AG08396 (cell line): ENCODE data around the gene SUMF1.

ENCODE experiments used
- DNase-seq: peaks from one replicate; pipeline ENCODE4 v3.0.0; 2012; ENCODE audit warnings: low spot score, mixed read lengths

The SUMF1 gene

DNA sequence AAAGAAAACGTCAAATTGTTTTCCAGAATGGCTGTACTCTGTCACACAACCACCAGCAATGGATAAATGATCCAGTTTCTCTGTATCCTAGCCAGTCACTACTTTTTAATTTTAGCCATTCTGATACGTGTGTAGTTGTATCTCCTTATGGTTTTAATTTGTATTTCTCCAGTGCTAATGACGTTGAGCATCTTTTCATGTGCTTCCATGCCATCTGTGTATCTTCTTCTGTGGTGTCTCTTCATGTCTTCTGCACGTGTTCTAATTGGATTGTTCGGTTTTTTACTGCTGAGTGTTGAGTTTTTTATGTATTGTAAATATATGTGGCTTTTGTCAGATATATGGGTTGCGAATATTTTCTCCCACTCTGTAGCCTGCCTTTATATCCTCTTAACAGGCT, 81.9 kb downstream of the SUMF1 start:
- no peak for DNase-seq

DNA sequence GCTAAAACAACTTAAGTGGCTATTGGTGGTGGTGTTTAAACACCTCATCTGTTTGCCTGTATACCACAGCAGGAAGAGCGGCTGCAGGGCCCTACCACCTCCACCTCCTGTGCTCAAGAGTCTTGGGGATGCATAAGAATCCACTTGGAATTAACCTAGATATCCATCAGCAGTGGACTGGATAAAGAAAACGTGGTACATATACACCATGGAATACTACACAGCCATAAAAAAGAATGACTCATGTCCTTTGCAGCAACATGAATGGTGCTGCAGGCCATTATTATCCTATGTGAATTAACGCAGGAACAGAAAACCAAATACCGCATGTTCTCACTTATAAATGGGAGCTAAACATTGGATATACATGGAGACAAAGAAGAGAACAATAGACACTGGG, 87.1 kb downstream of the SUMF1 start:
- DNase-seq = no peak

DNA sequence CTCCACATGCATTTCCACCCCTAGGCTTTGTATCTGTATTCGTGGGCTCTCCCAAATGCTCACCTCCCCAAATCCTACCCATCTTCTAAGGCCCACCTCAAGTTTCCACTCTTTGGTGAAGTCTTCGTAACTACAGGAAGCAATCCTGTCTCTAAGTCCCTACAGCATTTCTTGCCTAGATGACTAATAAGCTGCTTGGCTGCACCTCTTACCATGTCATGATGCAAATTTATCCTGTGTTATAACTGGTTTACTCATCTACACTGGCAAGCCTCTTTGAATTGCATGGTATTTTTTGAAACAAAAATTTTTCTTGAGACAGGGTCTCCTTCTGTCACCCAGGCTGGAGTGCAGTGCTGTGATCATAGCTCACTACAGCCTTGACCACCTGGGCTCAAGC, 90.6 kb downstream of the SUMF1 start:
- DNase-seq = no peak

DNA sequence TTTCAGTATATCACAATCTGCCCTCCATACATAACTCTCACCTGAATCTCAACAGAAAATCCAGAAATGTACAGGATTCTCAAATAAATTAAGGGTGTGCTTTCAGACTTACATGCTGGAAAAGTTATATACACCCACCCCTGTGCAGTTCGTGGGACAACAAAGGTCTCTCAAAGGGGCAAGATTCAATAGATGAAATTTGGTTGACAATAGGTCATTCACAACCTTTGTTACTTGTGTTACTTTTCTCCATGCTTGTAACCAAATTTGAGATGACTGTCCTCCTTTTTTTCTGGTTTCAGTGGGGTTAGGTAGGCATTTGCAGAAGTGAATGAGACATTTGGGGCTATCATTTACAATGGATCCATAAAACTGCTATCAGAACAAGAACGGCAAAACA, 91.2 kb downstream of the SUMF1 start:
- no peak for DNase-seq

DNA sequence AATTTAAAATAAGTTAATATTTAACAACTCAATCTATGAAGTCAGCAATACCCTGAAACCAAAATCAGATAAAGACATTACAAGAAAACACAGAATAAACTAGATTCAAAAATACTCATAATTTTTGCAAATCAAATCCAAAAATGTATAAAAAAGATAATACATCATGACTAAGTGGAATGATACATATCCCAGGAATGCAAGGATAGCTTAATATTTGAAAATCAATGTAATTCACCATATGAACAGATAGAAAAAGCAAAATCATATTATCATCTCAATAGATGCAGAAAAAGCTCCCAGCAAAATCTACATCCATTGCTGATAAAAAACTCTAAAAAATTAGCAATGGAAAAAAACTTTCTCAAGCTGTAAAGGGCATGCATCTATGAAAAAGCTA, 93.4 kb downstream of the SUMF1 start:
- DNase-seq = no peak

DNA sequence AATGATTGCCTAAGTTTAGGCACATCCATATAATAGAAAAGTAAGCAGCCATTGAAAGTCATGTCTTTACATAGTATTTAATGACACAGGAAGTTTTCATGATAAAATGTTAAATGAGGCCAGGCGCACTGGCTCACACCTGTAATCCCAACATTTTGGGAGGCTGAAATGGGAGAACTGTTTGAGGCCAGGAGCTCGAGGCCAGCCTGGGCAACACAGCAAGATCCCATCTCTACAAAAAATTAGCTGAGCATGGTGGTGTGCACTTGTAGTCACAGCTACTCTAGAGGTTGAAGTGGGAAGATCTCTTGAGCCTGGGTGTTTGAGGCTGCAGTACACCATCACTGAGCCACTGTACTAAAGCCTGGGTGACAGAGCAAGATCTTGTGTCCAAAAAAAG, 104.5 kb downstream of the SUMF1 start:
- DNase-seq = no peak

DNA sequence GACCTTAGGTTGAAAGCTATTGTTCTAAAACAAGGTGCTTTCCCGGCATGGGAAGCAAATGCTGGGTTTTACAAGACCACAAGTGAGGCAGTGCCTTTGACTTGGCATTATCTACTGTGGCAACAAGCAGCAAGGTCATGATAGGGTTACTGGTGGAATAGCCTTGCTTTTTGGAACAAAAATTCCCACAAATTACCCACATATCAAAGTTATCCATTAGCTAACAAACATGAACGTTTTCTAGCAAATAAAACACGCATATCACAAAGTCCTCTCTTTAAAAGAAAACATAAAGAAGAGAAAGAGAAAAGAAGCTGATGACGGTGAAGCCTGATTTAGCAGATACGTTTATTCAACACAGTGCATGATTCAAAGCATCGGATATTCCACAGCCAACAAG, 106.3 kb downstream of the SUMF1 start:
- no peak for DNase-seq

DNA sequence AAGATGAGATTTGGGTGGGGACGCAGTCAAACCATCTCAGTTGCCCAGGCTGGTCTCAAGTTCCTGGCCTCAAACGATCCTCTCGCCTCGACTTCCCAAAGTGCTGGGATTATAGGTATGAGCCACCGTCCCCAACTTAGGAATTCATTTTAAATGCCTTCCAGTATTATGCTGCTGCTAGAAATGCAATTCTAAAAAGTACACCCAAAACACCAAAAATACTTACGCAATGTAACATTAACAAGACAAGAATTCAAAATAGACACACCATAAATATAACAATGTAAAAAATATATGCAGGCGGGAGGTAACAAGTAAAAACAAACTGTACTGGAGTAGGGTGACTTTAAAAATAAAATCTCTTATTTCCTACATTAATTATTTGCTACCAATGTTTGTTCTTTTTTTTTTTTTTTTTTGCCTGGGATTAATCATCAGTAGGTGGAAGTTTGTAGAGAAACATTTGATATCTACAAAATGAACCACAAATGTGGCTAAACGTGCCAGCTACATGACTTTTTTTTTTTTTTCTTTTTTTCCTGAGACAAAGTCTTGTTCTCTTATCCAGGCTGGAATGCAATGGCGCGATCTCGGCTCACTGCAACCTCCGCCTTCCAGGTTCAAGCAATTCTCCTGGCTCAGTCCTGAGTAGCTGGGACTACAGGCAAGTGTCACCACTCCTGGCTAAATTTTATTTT, 107.1 kb downstream of the SUMF1 start:
- no peak for DNase-seq

DNA sequence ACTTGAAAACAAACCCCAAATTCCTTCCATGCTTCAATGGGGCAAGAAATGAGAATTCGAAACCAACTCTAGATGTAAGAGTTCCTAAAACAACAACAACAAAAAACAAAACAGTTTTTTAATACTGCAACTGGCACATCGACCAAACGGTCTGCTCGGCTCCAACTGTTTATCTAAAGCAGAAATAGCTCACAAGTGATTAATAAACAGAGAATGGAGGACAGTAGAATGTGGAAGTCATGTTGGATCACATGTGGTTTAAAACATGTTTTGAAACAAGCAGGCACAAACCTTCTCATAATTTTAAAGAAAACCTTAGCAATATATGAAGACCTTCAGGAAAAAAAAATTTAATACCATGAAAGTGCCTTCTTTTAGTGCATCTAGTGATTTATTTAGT, 108.8 kb downstream of the SUMF1 start:
- DNase-seq = peak; percentile 32

DNA sequence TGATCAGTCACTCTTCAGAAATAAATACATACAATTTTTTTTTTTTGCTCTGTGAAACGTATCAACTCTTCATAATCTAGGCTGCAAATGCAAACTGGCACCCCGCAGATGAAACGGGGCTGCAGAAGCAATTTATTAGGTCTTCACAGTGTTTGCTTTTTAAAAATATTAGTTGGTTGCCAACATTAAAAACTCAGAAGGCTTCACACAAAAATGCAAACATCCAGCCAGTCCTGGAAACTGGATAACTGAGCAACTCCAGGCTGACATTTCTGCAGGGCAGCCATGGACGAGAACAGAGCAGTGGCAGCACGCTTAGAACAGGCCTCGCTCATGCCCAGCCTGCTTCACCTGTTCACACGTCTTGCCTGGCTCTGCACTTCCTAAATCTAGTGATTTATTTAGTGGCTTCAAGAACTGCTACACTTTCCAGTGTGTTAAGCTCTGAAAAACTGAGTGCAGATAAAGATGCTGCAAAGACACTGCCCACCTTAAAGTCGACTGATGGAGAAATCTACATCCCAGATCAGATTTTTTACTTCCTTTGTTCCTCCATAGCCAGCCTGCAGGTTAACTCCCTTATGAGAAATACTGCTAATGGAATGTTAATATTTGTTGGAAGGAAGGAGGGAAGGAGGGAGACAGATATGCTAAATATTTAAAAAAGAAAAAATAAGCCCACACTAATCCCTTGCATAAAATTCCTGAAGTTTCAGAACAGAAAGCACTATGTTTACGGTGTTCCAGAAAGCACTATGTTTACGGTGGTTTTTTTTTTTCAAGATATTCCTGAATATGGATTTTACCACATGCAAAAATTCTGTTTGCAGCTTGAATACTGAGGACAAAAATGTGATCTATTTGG, 110.3 kb downstream of the SUMF1 start:
- DNase-seq = no peak

DNA sequence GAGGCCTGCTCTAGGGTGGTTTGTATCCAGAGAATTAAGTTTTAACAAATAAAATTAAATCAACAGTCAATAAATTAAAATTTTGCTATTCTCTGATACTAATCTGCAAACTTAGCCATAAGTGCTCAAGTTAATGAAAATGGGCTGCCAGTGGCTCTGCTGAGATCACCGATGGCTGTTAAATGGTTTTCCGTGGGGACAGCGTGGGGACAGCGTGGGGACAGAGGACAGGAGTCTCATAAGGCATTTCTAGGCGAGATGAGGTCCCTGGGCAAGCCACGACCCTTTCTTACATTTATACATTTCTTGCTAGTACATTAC, 110.9 kb downstream of the SUMF1 start:
- no peak for DNase-seq

DNA sequence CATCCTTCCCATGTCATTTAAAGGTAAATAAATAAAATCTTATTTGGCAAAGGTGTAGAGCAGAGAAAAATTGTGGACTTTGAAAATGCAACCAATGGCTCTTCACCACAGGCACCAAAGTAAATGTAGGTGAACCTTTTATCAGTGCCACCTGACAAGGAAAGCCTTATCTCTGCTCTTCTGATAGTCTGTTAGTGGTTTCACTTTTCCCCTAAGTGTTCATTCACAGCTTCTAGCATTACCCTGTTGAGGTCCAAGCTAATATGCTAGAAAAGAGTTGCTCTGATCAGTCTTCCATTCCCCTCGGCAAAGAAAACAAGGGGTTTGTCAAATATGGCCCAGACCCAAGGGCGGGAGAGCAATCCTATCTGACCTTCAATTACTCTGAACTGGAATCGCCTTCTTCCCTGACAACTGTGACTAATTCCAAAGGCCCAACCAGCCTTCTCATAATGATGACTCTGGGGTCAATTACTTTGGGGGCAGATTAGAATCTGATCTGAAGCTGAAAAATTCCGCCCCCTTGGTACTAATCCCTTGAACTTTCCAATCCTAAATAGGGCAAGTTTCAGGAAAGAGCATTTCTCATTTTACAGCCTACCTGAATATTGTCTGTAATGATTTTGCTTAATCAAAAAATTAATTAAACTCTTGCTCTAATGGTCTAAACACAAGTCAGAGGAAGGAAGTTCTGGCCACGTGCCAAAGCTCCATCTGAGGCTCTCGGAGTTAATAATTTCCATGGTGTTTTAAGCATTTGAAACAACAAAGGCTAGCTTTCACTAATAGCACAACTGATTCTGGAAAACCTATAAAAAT, 111.5 kb downstream of the SUMF1 start:
- no peak for DNase-seq

DNA sequence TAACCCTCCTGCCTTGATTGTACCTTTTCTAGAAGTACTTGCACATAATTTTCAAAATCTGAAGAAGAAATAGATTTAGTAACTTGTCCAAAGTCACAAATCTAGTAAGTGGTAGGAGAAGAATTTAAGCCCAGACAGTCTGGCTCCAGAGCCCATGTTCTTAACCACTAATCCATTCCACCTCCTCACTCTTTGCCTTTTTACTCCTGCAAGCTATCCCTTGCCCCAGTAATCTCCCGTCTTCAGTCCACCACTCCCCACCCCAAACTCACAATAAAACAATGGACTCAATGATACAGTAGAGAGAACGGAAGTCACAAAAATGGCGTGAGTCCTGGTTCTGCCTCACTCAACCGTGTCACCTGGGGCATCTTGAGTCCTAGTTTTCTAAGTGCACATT, 115.2 kb downstream of the SUMF1 start:
- no peak for DNase-seq

DNA sequence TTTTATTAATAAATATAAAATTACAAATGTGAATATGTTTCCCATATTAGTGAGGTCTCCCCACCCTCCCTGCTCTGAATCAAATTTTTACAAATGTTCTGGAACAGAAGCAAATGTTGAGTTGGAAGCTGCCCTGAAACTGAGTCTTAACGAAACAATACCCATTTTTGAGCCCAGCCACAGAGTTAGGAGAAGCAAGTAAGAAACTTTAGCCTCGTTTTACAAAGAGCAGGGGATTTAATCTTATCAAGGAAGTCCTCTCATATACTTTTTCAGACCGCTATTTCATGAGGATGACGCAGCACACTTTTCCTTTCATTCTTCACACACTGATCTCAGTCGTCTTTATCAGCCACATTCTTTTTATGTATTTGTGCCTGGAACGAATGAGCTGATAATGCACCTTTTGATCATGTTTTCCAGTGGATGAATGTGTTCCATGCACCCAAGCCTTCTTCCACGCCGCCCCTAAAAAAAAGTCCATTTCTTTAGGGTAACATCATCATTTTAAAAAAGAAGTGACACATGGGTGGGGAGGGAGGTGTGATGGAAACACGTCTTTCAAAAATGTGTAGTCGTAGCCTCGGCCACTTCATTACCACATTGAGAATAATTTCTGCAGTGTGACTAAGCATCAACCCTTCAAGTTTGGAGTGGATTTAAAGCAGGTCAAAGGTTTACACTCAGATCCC, 115.8 kb downstream of the SUMF1 start:
- peak; percentile 18 for DNase-seq

DNA sequence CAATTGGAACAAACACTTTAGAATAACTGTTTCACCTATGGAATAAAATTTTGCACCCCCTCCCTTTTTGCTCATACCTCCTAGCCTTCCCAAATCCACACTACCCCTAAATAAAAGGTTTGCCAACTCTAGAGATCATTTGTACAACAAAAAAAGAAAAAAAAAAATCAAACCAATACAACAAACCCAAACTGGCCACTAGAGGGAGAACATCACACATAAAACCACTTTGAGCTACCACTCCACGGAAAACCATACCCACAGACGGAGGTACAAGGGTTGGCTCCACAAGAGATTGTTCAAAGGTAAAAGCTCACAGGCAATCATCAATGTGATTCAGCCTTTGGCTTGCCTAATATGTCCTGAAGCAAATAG, 116.3 kb downstream of the SUMF1 start:
- DNase-seq = peak; percentile 60

DNA sequence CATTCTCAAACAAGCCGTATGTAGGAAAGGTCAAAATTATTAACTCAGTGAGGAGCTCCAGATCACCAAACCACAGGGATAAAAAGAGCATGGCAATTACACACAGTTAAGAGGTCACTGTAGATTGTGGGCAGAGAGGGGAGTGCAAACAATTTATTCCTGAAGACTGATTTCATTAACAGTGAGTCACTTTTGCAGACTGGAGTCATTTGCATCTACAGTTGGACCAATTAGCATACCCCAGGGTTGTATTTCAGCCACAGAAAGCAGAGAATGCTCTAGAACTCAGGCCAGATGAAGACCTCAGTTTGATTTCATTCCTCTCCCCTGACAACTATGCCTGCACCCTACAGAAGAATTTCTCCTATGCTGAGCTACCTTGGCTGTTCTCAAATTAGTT, 123.8 kb downstream of the SUMF1 start:
- DNase-seq = peak; percentile 52

DNA sequence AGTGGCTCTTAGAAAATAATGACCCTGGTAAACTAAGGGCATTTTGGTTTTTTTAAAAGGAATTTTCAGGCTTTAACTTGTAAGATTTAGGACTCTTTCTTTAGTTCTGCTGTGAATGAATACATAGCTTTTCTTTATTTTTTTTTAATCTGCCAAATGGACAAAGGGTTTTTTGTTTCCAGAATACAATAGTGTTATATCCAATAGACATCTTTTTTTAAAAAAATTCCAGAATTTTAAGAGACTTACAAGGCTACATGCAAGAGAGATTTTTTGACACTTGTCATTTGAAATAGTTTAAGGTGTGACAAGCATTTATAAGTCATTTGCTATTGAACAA, 125.8 kb downstream of the SUMF1 start:
- no peak for DNase-seq

DNA sequence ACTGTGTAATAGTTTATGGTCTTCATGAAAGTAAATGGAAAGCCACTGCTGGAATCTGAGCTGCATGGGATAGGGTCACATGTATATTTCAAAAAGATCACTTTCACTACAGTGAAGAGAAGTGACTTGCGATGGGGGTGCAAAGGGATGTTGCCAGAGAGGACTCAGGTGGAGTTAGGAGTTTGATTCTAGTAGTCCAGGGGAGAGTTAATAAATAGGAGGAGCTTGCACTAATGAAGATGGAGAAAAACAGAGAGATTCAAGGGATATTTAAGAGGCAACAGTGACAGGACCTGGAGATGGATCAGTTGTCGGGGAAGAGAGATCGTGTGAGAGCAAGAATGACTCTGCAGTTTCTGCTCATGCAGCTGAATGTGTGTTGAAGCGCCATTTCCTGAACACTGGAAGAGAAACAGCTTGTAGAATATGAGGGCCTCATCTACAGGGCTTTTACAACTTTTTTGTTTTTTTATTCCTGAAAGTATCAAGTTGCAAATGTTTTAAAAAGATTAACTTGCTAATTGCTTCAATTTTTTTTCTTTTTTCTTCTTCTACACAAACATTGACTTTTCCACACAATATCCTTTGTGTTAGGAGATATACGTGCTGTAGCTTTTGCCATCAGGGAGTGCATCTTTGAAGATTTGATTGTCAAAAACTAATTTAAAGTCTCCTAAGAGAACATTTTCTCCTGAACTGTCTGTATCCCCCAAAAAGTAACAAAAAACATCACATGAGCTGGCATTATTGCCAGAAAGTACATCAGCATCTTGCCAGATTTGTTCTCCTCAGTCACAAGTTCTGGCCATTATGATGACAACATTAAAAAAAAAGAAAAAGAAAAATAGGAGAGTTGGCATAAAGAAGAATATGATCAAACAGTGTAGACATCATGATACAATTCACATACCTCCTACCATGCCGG, 126.4 kb downstream of the SUMF1 start:
- DNase-seq = no peak

DNA sequence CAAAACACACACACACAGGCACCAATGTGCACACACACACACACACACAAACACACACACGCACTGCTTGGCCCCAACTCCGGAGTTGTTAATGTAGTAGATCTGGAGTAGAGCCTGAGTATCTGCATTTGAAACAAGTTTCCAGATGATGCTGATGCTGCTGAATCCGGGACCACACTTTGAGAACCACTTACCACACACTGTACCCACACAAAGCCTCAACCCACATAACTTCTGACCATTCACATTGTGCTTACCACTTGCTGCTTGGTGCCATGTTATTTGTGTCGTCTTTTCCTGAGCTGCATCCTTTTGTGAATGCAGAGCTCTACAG, 127.0 kb downstream of the SUMF1 start:
- no peak for DNase-seq

DNA sequence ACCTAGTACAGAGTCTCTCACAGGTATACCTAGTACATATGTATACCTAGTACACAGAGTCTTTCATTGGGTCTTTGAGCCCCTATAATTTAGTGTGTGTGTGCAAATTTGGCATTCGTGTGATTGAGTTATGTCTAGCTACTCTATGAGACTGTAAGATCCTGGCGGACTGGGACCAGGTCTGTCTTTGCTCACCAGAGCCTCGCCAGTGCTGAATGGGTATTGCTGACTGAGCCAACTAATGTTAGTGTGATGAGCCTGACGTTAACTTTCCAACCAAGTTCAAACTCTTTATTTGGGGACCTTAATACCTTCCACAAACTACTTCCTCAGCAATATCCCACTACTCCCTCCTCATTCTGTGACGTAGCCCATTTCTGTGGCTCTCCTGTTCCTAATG, 128.3 kb downstream of the SUMF1 start:
- no peak for DNase-seq

DNA sequence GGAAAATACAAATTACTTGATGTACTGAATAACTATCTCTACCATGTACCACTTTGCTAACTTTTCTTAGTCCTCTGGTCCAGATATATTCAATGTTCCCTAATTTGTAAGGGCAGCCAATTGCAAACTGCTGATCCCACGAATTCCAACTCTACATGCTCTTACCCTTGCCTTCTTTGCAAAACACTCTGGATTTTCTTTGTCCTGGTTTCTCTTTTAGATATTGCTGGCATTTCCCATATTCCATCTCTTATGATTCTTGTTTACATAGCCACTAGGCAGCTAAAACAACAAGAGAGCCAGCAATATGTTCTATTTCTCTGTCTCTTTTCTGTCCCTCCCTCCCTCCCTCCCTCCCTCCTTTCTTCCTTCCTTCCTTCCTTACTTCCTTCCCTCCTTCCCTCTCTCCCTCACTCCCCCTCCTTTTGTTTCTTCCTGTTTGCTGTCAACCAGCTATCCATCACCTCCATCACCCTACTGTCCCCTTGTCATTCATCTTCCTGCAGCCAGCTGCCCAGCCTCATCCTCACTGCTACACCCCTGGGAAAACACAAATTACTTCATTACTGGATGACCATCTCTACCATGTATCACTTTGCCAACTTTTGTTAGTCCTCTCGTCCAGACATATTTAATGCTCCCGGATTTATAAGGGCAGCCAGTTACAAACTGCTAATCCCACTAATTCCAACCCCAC, 130.1 kb downstream of the SUMF1 start:
- DNase-seq = no peak
